GM18909 (cell line): ENCODE data around the gene NPIPA3.
"Not testable (repeated sequence)": the region's sequence is repeated elsewhere in the genome, so short reads cannot be mapped to it uniquely, and the experiment has no call there.

Source experiments
- ATAC-seq: cut with Tn5 transposase; IDR thresholded peaks from one replicate; pipeline ENCODE4 v1.9.1; 2021; ENCODE audit warnings: mild to moderate bottlenecking; ENCODE audit not compliant: unreplicated experiment, poor library complexity

NPIPA3 gene

DNA sequence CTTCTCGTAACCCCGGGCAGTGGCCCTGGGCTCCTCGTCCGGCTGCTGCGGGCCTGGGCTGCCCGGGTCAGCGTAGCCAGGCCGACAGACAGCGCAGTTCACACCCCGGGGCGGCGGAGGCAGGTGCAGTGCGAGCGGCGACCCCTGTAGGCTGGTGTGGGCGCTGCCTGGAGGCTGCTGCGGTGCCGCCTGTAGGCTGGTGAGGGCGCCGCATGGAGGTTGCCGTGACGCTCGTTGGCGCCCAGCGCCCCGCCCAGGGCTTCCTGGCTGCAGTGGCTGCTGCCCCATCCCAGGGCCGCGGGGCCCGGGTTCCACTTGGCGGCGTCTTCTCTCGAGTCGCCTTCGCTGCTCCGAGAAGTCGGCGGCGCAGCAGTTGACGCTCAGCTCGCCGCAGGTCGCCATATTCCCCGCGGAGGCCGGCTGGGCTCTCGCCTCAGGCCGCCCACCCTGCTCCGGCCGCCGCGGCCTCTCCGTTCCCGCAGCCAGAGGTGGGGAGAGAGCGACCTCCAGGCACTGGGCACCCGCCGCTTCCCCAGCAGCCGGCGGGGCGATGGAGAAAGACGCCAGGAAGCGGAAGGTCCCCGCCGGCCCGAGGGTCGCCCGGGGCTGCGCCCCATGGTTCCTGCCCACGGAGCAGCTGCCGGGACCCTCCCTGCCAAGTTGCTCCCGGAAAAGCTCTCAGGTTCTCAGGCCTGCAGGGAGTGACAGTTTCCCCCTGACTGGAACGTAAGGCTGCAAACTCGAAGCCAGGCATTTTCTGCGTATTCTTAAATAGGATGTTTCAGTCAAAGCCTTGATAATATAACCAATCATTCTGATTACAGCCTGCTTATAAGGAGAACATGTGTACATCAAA lies at the start of gene NPIPA3:
Gene NPIPA3, plus strand, starts transcription at position 256 of the 856 bp plus-strand sequence. CDS start 5,533 bp downstream, outside the sequence.
- peak; percentile 98 for ATAC-seq

DNA sequence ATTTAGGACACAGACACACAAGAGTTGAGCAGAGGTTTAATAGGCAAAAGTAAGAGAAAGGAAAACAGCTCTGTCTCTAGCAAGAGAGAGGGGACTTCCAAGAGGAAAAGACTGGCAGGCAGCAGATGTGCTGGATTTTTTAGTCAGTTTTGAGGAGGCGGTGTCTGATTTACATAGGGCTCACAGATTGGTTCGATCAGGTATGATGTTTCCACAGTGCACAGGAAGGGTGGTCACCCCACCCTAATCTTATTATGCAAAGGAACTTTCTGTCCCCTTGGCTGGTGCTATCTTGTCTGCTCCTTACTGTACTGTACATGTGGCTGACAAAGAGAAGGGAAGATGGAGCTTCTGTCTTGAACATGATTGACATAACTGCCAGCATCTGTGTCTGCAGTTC lies 45.1 kb upstream of the NPIPA3 start:
- peak; percentile 71 for ATAC-seq

DNA sequence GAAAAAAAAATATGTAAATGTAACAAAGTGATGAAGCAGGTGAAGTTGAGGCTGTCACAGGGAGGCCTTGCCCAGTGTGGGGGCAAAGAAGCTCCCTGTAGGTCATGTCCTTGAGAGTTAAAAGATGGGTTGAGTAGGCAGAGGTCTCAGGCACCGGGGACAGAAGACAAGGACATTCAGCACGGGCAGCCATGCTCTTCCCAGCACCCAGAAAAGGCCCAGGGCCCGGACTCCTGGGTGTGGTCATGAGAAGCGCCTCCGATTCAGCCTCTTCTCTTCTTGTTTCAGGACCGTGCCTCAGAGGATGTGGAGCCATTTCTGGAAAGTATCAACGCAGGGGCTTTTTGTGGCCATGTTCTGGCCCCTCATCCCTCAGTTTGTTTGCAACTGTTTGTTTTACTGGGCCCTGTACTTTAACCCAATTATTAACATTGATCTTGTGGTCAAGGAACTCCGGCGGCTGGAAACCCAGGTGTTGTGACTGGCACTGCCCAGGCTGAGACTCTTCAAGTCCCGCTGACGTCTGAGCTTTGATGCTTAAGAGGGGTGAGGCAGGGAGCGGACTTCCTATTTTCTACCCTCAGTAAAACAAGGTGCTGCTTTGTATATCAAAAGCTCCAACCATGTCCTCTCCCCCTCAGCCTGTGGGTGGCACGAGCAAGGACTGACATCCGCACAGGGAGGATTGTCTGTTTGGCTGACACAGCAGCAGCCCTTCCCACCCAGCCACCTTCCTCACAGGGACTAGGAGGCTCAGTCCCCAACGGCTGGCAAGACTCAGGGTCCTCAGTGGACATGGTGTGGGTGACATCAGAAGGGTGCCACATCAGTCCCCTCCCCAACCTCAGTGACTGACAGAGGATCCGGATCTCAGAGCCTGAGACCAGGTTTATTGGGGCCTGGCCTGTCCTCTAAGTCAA lies 35.6 kb upstream of the NPIPA3 start:
- ATAC-seq = no peak

DNA sequence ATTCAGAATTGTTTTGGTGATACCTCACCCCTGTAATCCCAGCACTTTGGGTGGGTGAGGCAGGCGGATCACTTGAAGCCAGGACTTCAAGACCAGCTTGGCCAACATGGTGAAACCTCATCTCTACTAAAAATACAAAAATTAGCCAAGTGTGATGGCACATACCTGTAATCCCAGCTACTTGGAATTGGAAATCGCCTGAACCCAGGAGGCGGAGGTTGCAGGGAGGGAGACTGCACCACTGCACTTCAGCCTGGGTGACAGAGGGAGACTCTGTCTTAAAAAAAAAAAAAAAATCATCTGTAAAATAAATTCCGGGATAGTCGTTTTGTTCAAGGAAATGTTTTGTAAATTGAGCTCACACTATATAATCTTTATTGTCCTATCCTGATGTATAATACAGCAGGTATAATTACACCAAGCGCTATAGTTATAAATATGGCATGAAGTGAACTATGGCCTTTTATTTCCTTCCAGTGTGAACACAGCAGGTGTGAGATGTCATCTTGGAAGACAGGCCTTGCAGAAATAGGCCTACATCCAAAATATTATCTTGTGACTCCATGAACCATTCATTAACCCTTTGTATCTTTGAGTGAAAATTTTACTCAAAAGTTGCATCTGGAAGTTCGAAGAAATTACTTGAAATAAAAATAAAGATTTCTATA lies 34.5 kb upstream of the NPIPA3 start:
- ATAC-seq = no peak

DNA sequence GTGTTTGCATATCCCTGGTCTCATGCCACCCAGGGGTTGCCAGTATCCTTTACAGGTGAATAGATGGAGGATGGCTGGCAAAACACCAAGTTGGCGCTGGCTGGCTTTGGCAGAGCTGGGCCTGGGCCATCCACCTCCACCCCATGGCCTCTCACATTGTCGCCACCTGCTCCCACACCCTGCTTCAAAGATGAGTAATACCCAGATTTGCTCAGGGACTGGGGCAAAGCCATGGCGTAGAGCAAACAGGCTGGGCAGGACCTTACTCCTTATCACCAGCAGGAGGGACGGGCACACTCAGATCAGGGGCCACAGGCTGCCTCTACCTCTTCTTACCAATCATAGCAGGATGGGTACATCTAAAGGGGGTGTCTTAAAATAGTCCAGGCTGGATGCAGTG lies 33.4 kb upstream of the NPIPA3 start:
- ATAC-seq = no peak

DNA sequence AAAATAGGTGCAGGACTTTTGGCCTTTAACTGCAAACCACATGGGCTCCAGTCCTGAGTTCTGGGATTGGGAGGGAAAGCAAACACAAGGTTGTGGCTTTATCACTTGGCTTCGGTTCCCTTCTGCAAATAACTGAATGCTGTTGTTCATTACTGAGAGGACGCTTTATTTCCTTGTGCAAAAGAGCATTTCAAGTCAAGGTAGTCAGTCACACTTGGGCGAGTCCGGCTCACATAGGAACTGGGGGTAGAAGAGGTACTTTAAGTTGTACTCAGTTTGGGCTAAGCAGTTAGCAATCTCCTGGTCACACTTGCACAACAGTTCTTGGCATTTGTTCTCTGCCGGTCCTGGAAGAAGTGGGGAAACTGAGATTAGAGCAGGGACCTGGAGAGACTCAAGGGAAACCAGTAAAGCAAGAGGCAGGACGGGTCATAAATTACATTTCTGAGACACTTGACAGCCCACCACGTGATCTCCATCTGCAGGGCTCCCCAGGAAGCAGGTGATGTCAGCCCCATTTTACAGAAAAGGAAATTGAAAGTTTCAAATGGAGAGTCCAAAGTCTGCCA lies 30.7 kb upstream of the NPIPA3 start:
- peak; percentile 69 for ATAC-seq

DNA sequence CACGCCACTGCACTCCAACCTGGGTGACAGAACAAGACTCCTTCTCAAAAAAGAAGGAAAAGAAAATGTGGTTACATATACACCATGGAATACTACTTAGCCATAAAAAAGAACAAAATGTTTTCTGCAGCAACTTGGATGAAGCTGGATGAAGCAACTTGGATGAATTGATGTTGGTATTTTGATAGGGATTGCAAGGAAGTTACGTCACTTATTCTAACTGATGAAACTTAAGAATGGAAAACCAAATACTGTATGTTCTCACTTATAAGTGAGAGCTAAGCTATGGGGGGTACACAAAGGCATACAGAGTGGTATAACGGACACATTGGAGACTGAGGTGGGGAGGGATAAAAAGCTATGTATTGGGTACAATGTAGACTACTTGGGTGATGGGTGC lies 26.6 kb upstream of the NPIPA3 start:
- ATAC-seq = no peak

DNA sequence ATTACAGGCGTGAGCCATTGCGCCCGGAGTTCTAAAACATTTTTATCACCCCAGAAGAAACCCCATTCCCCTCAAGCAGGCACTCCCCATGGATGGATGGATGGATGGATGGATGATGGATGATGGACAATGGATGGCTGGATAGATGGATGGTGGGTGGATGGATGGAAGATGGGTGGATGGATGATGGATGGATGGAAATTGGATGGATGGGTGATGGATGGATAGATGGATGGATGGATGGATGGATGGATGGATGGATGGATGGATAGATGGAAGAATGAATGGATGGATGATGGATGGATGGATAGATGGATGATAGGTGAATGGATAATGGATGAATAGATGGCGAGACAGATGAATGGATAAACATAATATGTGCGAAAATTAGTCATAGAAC lies 25.6 kb upstream of the NPIPA3 start:
- ATAC-seq = no peak

DNA sequence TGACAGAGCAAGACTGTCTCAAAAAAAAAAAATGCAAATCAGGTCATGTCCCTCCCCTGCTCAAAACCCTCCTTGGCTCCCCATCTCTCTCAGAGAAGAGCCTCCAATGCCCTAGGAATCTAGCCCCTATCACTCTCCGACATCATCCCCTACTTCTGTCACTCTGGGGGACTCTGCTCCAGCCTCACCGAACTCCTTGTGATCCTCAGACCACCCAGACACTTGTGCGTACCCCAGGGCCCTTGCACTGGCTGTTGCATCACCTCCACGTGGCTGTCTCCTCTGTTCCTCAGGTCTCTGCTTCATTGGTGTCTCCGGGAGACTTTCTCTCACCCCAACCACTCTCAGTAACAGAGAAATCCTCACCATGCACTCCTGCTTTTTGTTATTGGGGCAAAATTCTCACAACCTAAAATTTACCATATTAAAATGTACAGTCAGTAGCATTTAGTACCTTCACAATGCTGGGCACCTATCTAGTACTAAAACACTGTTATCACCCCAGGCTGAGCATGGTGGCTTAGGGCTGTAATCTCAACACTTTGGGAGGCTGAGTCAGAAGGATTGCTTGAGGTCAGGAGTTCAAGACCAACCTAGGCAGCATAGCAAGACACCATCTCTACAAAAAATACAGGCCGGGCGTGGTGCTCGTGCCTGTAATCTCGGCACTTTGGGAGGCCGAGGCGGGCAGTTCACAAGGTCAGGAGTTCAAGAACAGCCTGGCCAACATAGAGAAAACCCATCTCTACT lies 24.3 kb upstream of the NPIPA3 start:
- no peak for ATAC-seq

DNA sequence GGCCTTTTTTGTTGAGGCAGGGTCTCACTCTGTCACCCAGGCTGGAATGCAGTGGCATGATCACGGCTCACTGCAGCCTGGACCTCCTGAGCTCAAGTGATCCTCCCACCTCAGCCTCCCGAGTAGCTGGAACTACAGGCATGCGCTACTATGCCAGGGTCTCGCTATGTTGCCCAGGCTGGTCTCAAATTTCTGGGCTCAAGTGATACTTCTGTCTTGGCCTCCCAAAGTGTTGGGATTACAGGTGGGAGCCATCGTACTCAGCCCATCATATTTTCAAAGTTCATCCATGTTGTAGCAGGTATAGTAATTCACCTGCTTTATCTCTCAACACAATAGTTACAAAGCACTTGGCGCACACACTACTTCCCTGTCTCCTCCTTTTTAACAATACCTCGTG lies 22.8 kb upstream of the NPIPA3 start:
- ATAC-seq = not testable (repeated sequence)

DNA sequence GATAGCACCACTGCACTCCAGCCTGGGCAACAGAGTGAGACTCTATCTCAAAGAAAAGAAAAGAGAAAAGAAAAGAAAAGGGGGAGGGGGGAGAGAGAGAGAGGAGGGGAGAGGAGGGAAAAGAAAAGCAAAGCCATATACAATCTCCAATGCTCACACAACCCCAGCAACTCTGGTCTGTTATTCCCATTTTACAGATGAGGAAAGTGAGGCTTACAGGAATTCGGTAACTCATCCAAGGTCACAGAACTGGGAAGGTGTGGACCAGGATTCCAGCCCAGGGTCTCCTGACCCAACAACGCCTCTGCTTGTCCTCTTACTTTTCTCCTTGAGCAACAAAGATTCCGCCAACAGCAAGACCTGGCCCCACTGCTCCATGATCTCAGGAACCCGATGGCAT lies 22.1 kb upstream of the NPIPA3 start:
- ATAC-seq = no peak

DNA sequence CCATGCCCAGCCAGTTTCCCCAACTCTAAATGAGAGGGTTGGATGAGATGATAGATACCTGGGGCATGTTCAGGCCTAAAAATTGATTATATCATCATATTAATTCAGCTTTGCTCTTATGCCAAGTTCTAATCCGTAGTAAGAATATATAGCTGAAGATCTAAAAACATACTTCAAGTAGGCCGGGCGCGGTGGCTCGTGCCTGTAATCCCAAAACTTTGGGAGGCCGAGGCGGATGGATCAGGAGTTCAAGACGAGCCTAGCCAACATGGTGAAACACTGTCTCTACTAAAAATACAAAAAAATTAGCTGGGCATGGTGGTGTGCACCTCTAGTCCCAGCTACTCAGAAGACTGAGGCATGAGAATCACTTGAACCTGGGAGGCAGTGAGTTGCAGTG lies 21.1 kb upstream of the NPIPA3 start:
- no peak for ATAC-seq

DNA sequence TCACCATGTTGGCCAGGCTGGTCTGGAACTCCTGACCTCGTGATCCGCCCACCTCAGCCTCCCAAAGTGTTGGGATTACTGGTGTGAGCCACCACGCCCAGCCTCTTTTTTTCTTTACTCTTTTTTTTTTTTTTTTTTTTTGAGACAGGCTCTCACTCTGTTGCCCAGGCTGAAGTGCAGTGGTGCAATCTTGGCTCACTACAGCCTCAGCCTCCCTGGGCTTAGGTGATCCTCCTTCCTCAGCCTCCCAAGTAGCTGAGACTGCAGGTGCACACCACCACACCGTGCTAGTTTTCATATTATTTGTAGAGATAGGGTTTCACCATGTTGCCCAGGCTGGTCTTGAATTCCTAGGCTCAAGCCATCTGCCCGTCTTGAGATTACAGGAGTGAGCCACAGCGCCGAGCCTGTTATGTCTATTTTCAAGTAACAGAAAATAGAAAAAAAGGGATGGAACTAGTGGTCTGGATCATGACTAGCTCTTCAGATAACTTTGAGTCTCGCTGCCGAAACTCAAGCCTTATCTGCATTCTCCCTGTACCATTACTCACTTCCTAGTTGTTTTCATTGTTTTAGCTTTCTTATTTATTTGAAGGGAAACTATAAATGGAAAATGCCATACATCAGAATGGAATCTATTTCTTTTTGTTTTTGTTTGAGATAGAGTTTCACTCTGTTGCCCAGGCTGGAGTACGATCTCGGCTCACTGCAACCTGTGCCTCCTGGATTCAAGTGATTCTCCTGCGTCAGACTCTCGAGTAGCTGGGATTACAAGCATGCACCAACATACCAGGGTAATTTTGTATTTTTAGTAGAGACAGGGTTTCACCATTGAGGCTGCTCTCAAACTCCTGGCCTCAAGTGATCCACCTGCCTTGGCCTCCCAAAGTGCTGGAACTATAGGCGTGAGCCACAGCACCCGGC lies 17.1 kb upstream of the NPIPA3 start:
- ATAC-seq = not testable (repeated sequence)

DNA sequence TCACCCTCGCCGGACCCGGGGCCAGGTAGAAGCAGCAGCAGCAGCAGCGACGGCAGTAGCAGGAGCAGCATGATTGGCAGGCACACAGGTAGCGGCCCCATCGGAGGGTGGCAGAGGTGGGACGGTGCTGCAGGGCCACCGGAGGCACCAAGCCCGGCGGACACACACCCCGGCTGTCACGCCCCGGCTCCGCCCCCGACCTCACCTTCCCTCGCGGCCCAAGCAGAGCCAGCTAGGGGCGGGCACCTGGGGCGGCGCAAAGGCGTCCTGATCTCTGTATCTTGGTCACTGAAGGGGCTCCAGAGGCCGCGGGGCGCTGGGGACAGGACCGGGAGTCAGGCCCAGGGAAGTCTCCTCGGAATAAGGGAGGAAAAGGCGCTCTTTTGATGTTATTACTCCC lies 9.1 kb upstream of the NPIPA3 start, which contains the start of gene PLA2G10:
Gene PLA2G10, minus strand, starts transcription at position 180 of the 400 bp plus-strand sequence. Its CDS starts 79 bp downstream, at position 101.
- ATAC-seq = not testable (repeated sequence)

DNA sequence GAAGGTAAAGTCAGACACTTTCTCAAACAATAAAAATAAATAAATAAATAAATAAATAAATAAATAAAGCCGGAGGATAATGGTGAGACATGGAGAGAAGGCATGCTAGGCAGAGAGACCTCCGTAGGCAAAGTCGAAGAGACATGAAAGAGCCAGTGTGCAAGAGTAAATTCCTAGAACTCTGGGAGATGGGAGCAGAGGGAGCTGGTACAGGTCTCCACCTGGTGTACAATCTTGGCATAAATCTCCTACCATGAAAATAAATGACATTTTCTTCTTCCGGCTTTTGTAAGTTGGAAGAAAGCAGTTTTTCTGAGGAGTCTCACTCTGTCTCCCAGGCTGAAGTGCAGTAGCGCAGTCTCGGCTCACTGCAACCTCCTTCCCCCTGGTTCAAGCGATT lies 1.4 kb upstream of the NPIPA3 start:
- ATAC-seq = not testable (repeated sequence)

DNA sequence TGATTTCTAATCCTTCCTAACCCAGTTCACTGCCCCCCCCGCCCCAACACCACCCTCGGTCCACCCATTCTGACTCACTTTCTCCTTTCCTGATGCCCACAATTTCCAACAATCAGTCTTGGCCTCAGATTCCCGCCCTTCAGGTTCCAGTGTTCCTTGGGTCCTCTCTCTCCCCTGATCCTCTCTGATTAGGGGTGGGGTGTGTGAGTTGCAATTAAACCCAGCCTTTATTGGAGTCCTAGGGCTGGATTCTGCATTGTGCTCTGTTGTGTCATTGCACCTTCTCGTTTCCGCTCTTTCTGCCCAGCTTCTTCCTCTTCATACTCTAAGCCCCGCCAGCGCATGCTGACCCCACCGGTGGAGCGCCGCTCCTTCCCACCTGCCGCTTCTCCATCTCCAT lies 539 bp upstream of the NPIPA3 start:
- not testable (repeated sequence) for ATAC-seq

DNA sequence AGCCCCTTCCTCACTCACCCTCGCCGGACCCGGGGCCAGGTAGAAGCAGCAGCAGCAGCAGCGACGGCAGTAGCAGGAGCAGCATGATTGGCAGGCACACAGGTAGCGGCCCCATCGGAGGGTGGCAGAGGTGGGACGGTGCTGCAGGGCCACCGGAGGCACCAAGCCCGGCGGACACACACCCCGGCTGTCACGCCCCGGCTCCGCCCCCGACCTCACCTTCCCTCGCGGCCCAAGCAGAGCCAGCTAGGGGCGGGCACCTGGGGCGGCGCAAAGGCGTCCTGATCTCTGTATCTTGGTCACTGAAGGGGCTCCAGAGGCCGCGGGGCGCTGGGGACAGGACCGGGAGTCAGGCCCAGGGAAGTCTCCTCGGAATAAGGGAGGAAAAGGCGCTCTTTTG lies 30.0 kb downstream of the NPIPA3 start:
- ATAC-seq = not testable (repeated sequence)

DNA sequence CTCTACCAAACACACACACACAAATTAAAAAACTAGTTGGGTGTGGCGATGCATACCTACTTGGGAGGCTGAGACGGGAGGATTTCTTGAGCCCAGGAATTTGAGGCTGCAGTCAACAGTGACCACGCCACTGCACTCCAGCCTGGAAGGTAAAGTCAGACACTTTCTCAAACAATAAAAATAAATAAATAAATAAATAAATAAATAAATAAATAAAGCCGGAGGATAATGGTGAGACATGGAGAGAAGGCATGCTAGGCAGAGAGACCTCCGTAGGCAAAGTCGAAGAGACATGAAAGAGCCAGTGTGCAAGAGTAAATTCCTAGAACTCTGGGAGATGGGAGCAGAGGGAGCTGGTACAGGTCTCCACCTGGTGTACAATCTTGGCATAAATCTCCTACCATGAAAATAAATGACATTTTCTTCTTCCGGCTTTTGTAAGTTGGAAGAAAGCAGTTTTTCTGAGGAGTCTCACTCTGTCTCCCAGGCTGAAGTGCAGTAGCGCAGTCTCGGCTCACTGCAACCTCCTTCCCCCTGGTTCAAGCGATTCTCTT lies 37.7 kb downstream of the NPIPA3 start:
- not testable (repeated sequence) for ATAC-seq
